NT2/D1 (cell line): ENCODE data around the gene PPP6R3.

ENCODE experiments used
- DNase-seq: peaks from one replicate; pipeline ENCODE4 v3.0.0-alpha.2; 2011; ENCODE audit warnings: low read depth, low spot score
- H3K27me3 ChIP-seq: 2 replicates; pipeline ENCODE4 v1.6.0; 2011; ENCODE audit warnings: mild to moderate bottlenecking; ENCODE audit not compliant: insufficient read length, insufficient read depth
- H3K36me3 ChIP-seq: 2 replicates; pipeline ENCODE4 v1.6.1; 2011; ENCODE audit warnings: mild to moderate bottlenecking, low read length, mixed read lengths; ENCODE audit not compliant: insufficient read depth, insufficient read length
- H3K4me1 ChIP-seq: 2 replicates; pipeline ENCODE4 v1.5.1; 2011; ENCODE audit not compliant: insufficient read depth, insufficient read length
- H3K4me3 ChIP-seq: 2 replicates; pipeline ENCODE4 v1.5.1; 2011; ENCODE audit warnings: low read depth; ENCODE audit not compliant: insufficient read length
- H3K9ac ChIP-seq: 2 replicates; pipeline ENCODE4 v1.6.0; 2011; ENCODE audit warnings: low read depth; ENCODE audit not compliant: insufficient read length
- H3K9me3 ChIP-seq: 2 replicates; pipeline ENCODE4 v1.5.1; 2011; ENCODE audit warnings: mild to moderate bottlenecking, low read length; ENCODE audit not compliant: insufficient read depth
- SUZ12 ChIP-seq: IDR thresholded peaks from 2 replicates; pipeline ENCODE4 v1.6.1; 2011; ENCODE audit not compliant: insufficient read length, insufficient read depth; ENCODE audit errors: extremely low read depth
- YY1 ChIP-seq: IDR thresholded peaks from 2 replicates; pipeline ENCODE4 v1.6.1; 2011; ENCODE audit not compliant: insufficient read length, insufficient read depth
- ZNF274 ChIP-seq: IDR thresholded peaks from 2 replicates; pipeline ENCODE4 v1.6.1; 2011; ENCODE audit warnings: mild to moderate bottlenecking, low read depth, low read length

The PPP6R3 gene

DNA sequence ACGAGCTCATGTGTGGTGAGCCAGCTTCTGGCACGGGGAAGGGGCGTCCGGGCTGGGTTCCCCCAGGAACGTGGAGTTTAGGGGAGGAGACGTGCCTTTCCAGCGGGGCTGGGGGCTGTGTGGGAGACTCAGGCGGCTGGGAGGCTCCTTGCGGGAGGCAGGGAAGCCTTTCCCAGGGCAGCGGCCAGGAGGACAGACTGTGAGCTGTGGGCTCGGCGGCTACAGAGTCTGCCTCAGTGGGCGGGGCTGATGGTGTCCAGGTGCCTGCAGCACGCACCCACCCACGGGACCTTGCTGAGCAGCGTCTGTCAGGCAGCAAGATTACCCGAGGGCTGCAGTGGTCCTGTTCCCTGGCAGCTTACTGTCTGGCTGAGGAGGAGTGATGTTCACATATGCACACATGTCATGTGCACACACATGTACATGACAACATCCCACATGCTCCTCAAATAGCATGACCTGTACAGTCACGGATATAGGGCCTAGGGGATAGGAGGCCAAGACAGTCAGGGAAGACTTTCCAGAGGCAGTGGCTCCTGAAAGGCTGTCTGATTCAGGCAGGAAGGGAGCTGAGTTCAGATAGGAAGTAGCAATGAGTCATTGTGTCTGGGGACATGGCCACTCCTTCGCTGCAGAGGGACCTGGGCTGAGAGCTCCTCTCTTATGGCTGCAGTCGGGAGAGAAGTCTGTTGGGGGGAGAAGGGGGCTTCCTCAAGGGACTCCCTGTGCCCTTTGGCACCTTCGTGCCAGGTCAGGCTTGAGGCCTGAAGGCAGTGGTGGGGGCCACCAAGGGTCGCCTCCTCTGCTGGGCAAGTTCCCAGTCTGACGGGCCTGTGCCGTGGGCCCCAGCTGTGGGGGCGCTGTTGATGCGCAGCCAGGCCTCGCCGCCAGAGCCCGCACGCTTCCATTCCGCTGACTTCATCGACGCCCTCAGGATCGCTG lies 23.3 kb upstream of the PPP6R3 start:
- DNase-seq = no peak
- H3K36me3 ChIP-seq = peaks cover 53% of the 10 kb centered on the region
- TF ChIP-seq YY1 (no peak), SUZ12 (no peak), ZNF274 (no peak)
- no peaks in the 10 kb centered on the region for H3K9me3 ChIP-seq
- no peaks in the 10 kb centered on the region for H3K27me3 ChIP-seq
- peaks cover 28% of the 10 kb centered on the region for H3K4me1 ChIP-seq
- H3K9ac ChIP-seq = no peak overlapping the region
- H3K4me3 ChIP-seq = no peak overlapping the region

DNA sequence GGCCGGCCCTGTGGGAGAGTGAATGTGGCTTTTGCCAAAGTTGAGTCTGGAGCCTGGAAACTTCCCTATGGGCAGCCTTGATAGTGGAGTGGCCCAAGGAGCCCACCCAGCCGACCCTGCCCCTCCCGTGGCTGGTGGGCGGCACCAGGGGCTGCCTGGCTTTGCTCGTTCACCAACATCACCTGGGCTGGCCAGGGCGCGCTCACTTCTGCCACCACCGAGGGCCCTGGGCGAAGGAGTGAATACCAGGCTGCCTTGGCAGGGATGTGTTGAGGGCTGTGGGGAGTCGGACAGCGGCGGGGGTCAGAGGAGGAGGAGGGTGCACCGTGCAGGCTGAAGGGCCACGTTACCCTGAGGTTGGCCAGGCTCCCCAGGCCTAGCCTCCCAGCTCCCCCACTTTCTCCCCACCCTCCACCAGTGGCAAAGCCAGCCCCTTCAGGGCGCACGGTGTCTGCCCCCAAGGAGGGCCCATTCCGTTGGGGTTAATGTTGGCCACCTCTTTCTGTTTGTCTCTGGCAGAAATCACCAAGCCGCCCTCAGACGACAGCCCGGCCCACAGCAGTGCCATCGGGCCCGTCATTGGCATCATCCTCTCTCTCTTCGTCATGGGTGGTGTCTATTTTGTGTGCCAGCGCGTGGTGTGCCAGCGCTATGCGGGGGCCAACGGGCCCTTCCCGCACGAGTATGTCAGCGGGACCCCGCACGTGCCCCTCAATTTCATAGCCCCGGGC lies 22.5 kb upstream of the PPP6R3 start:
- Histone ChIP-seq H3K4me1 (peaks cover 34% of the 10 kb centered on the region), H3K9me3 (no peaks in the 10 kb centered on the region), H3K27me3 (no peaks in the 10 kb centered on the region), H3K36me3 (peaks cover 57% of the 10 kb centered on the region), H3K9ac (no peak overlapping the region), H3K4me3 (no peak overlapping the region)
- TF ChIP-seq YY1 (no peak), ZNF274 (no peak), SUZ12 (no peak)
- DNase-seq = no peak

DNA sequence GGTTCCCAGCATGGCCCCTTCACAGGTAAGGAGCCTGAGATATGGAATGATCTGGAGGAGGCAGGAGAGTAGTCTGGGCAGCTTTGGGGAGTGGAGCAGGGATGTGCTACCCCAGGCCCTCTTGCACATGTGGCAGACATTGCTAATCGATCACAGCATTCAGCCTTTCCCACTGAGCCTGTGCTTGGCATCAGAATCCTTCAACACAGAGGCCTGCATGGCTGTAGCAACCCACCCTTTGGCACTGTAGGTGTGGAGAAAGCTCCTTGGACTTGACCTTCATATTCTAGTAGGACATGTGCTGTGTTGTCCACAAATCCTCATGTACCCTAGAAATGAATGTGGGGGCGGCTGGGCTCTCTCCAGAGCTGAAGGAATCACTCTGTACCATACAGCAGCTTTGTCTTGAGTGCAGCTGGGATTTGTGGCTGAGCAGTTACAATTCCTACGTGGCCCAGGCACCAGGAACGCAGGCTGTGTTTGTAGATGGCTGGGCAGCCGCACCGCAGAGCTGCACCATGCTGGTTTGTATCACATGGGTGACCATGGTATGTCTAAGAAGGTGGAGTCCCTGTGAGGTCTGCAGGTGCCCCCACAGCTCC lies 21.8 kb upstream of the PPP6R3 start:
- TF ChIP-seq YY1 = no peak
- TF ChIP-seq ZNF274 = no peak
- no peak for TF ChIP-seq SUZ12
- H3K36me3 ChIP-seq = peaks cover 50% of the 10 kb centered on the region
- no peaks in the 10 kb centered on the region for H3K27me3 ChIP-seq
- no peaks in the 10 kb centered on the region for H3K9me3 ChIP-seq
- H3K9ac ChIP-seq = no peak overlapping the region
- H3K4me3 ChIP-seq = no peak overlapping the region
- H3K4me1 ChIP-seq = peaks cover 34% of the 10 kb centered on the region
- DNase-seq = no peak

GRCh38 chr11:68439355-68440065 lies 21.0 kb upstream of the PPP6R3 start:
- Histone ChIP-seq H3K4me1 (peaks cover 34% of the 10 kb centered on the region), H3K9ac (no peak overlapping the region), H3K9me3 (no peaks in the 10 kb centered on the region), H3K36me3 (peaks cover 45% of the 10 kb centered on the region), H3K4me3 (no peak overlapping the region), H3K27me3 (no peaks in the 10 kb centered on the region)
- DNase-seq = no peak
- TF ChIP-seq ZNF274 (no peak), SUZ12 (no peak), YY1 (no peak)

GRCh38 chr11:68440224-68440623 lies 20.3 kb upstream of the PPP6R3 start:
- Histone ChIP-seq H3K27me3 (no peaks in the 10 kb centered on the region), H3K9me3 (no peaks in the 10 kb centered on the region), H3K36me3 (peaks cover 38% of the 10 kb centered on the region), H3K4me3 (no peak overlapping the region), H3K4me1 (peaks cover 34% of the 10 kb centered on the region), H3K9ac (peak overlapping the region; percentile 11)
- DNase-seq = no peak
- TF ChIP-seq YY1 = no peak
- TF ChIP-seq SUZ12 = no peak
- no peak for TF ChIP-seq ZNF274

GRCh38 chr11:68441466-68442230 lies 18.9 kb upstream of the PPP6R3 start:
- Histone ChIP-seq H3K36me3 (peaks cover 41% of the 10 kb centered on the region), H3K4me3 (no peak overlapping the region), H3K9me3 (no peaks in the 10 kb centered on the region), H3K4me1 (peaks cover 30% of the 10 kb centered on the region), H3K9ac (no peak overlapping the region), H3K27me3 (no peaks in the 10 kb centered on the region)
- TF ChIP-seq YY1 (no peak), SUZ12 (no peak), ZNF274 (no peak)
- no peak for DNase-seq
